GM21723 (cell line): ENCODE measurements around the gene DIO1.
"Not testable (repeated sequence)": the region's sequence is repeated elsewhere in the genome, so short reads cannot be mapped to it uniquely, and the experiment has no call there.

Experiments used
- ATAC-seq: cut with Tn5 transposase; IDR thresholded peaks from one replicate; pipeline ENCODE4 v1.9.1; 2021; ENCODE audit warnings: mild to moderate bottlenecking, moderate library complexity; ENCODE audit not compliant: unreplicated experiment

Gene DIO1

DNA sequence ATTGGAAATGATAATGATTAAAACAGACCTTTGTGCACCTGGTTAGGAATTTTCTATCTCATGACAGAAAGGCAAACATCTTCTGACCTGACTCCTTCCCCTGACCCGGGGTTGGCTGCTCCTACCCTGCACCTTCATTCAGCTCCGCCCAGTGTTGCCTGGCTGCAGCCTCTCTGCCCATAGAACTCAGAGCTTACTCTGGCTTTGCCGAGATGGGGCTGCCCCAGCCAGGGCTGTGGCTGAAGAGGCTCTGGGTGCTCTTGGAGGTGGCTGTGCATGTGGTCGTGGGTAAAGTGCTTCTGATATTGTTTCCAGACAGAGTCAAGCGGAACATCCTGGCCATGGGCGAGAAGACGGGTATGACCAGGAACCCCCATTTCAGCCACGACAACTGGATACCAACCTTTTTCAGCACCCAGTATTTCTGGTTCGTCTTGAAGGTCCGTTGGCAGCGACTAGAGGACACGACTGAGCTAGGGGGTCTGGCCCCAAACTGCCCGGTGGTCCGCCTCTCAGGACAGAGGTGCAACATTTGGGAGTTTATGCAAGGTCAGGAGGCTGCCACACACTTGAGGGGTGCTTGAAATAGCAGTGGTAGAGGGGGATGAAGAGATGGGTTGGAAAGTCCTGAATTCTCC lies at the start of gene DIO1:
Gene DIO1, plus strand, starts transcription at position 189 of the 638 bp plus-strand sequence. Its CDS starts 24 bp downstream, at position 213.
- no peak for ATAC-seq

DNA sequence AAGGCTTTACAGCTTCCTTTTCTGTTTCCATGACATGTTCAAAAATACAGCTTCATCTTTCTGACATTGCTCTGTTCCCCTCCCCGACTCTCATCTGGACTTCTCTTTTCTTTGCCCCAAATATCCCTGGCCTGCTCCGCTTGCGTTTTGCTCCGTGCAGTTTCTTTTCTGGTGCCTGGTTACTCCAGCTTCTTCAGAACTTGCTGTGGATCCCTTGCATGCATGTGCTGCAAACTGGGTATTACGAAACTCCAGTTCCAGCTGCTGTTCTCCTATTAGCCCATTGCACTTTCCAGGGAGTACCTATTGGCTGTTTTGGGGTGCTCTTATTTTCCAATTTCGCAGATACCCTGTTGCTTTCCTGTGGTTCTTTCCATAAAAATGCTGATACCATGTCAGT lies 46.0 kb upstream of the DIO1 start:
- ATAC-seq = no peak

DNA sequence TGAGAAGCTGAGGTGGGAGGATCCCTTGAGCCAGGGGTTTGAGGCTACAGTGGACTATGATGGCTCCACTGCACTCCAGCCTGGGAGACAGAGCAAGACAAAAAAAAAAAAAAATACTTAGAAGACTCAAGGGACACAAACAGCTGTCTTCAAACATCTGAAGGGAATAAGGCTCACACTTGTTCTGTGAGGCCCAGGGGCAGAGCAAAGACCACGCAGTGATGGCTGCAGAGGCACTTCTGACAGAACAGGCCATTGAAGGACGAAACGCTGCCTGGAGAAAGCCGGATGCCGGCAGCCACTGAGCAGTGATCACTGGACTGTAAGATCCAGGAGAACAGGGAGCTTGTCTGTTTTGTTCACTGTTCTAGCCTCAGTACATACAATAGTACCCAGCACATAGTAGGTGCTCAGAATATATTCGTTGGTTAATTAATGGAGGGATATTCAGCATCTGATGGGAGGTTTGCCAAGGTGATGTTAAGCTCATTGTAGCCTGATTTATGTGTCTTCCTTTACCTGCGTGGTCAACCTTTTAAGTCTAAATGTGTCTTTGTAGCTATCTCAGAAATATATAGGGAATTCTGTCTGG lies 43.8 kb upstream of the DIO1 start:
- ATAC-seq = no peak

DNA sequence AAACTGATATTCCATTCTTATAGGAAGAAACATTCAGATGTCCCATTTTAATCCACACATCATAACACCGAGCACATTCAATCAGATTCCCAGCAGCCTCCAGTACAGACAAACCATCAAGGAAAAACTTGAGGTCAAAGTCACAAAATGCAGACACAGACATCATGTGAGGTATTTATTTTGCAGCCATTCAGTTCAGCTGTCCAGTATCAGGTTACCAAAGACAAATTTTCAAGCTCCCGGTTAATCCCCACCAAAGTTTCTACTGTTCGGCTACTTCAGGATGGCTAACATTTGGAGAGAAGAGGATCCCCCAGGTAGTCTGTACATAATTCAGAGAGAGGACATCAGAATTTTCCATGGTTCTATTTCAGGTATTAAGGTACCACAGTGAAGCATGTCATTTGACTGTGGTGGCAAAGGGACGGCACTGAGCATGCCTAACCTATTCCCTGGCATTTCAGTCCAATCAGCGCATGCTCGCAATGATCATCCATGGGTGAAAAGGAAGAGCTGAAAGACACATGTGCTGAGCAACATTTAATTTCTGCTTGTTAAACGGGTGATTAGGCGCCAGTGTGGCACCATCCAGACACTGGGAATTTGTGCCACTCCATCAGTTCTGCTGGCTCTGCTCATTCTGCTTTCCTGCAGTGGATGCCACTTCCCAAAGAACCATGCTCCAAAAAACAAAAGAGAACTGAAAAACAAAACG lies 42.3 kb upstream of the DIO1 start:
- ATAC-seq = no peak

DNA sequence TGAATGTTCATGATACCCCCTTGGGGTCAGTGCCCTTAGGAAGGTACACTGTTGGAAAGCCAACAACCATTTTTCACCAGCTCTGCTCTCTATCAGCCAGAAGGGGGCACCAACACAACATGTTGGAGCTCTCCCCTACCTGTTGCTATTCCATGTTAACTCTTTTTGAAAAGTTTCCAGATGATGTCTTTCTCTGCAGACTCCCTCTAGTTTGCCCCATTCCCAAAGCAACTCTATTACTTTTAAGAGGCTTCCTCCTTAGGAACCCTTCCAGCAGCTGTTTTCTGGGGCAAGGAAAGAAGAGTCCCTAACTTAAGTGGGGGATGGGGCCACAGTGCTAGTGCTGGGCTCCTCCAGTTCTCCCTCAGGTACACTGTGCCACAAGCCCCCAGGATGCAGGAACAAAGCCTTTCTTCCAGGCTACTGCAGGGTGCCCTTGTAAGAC lies 33.0 kb upstream of the DIO1 start:
- ATAC-seq = peak; percentile 59

DNA sequence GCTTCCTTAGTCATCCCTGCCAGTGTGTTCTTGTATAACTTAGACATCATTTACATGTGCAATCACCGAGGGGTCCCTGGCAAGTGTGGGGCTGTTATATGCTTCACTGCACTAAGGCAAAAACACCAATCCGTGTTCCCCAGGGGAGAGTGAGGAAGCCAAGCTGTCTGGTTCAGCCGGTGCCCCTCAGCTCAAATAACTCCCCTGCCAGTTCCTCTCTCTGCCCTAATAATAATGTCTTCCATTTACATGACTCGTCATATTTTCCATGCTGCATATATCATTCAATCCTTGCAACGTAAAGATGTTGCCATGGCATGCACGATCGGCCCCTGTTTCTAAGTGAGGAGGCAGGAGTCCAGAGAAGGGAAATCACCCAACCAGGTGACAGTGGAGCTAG lies 31.5 kb upstream of the DIO1 start:
- ATAC-seq = no peak

DNA sequence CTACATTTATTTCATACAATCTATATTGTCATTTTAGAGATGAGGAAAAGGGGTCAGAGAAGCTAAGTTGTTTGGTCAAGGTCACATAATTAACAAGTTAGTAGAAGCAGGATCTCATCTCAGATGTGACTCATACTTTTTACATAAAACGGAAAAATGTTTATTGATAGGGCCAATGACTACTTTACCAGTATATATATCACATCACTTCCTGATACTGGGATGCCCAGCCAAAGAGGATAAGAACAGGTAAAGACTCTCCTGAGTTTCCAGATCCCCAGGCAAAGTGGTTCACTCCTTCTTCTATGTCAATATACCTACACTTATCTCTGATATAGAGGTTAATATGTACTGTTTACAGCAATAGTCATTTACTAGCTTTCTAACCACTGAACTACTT lies 25.4 kb upstream of the DIO1 start:
- ATAC-seq = no peak

DNA sequence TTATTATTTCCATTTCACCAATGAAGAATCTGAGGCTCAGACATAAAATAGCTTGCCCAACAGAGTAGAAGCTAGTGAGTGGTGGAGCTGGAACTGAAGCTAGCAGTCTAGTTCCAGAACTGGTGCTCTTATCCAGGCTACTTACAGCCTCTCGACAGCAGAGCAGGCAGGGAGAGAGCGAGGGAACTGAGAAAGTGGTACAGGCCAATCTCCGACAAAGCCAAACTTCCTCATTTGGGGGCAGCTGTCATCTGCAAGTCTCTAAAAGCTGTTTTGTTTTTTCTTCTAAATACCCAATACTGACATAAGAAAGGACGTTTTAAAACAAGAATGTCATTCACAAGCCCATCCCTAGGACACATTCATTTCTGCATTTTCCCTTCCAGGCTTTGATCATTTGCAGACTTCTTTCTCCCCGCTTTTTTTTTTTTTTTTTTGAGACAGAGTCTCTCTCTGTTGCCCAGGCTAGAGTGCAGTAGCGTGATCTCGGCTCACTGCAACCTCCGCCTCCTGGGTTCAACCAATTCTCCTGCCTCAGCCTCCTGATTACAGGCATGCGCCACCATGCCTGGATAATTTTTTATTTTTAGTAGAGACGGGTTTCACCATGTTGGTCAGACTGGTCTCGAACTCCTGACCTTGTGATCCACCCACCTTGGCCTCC lies 24.4 kb upstream of the DIO1 start:
- no peak for ATAC-seq

DNA sequence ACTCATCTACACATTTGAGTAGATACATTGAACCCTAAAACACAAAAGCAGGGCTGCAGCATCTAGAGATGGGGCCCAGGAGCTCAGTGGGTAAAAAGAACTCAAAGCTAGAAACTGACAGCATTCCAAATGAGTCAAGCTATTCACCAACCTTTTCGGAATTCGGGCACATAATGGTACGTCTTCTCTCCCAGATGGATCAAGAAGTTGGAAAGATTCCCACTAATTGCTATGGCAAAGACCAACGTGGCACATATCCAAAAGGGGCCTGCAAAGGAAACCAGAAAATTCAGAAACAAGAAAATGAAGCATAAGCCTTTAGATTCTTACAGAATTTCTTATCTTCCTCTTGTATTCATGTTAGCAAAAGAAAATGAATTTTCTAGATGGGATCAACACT lies 22.8 kb upstream of the DIO1 start:
- no peak for ATAC-seq

DNA sequence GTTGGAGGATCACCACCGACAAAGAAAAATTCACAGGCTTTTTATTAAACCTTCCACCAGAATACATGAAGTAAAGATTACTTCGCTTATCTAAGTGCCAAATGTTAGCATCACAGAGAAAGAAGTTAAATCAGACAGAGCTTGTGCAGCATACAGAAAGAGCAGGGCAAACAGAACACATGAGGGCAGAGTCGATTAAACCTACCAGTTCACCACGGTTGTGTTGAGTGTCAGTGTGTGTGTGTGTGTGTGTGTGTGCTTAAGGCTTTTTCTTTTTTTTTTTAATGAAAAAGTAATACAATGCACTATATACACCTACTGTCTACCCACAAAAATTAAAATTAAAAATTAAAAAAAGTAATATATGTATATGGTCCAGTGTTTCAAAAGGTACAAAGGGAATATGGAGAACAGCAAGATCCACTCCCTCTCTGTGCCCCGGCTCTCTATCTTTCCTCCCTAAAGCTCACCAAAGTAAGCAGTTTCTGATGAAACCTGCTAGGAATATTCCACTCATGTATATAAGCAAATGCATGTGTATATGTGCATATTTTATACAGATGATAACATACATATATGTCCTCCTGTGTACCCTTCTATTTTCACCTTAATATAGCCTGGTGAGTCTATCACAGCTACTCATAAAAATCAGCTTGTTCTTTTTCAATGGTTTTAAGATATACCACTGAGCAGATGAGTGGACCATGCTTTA lies 22.1 kb upstream of the DIO1 start:
- ATAC-seq = no peak

DNA sequence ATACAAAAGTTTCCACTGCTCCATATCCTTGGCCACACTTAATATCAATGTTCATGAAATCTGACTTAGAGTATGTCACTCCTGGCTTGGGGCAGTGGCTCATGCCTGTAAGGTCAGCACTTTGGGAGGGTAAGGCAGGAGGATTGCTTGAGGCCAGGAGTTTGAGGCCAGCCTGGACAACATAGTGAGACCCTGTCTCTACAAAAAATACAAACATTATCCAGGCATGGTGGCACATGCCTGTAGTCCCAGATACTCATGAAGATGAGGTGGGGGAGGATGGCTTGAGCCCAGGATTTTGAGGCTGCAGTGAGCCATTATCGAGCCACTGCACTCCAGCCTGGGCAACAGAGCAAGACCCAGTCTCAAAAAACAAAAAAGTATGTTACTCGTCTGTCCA lies 18.8 kb upstream of the DIO1 start:
- ATAC-seq = not testable (repeated sequence)

DNA sequence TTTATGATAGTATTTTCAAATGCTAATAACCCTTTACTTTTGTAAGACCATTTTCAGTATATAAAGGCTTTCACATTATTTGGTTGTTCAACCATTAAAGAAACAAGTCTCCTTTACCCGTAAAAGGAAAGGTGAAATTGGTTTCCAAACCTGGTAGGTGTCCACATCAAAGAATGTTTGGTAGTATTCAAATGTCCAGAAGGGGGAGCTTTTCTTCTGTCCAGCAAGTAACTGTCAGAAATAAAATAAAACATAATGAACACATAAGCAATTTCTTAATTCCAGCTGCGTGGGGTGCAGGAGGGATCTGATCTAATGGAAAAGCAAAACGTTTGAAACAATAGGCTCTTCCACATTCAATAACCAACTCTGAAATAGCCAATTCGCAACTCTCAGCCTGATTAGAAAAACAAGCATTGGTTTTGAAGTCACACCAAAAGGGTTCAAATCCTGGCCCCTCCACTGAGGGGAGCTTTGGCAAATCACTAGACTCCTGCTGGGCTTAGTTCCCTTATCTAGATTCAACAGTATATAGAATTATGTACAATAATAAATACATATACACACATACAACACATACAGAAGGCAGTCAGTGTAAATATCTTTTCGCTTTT lies 15.4 kb upstream of the DIO1 start:
- ATAC-seq = no peak

DNA sequence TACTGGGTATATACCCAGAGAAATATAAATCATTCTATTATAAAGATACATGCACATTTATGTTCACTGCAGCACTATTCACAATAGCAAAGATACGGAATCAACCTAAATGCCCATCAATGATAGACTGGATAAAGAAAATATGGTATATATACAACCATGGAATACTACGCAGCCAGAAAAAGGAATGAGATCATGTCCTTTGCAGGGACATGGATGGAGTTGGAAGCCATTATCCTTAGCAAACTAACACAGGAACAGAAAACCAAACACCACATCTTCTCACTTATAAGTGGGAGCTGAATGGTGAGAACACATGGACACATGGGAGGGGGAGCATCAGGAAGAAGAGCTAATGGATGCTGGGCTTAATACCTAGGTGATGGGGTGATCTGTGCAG lies 12.1 kb upstream of the DIO1 start:
- not testable (repeated sequence) for ATAC-seq

DNA sequence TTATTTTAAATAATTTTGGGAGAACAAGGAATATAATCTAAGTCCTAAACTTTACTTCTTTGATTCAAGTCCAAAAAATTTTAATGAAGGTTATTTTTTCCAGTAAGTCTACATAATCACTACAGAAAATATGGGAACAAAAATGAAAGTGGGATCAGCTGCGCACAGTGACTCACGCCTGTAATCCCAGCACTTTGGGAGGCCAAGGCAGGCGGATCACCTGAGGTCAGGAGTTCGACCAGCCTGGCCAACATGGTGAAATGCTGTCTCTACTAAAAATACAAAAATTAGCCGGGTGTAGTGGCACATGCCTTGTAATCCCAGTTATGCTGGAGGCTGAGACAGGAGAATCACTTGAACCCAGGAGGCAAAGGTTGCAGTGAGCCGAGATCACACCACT lies 10.4 kb upstream of the DIO1 start:
- not testable (repeated sequence) for ATAC-seq

DNA sequence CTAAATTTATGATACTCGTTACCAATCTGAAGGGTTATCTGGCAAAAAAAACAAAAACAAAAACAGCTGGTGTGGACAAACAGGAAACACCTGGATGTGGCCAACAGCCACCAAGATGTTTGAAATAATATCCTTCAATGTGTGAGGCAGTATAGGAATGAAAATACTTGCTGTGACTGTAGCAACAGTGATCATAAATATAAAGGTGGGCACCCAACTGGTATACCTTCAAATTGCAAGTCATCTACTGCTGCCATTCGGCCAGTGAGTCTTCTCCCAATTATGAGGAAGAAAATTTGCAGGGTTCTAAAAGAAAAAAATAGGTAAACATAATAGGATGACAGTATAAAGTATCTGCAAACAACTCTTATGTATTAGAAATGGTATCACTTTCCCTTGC lies 5.3 kb upstream of the DIO1 start:
- ATAC-seq = no peak

DNA sequence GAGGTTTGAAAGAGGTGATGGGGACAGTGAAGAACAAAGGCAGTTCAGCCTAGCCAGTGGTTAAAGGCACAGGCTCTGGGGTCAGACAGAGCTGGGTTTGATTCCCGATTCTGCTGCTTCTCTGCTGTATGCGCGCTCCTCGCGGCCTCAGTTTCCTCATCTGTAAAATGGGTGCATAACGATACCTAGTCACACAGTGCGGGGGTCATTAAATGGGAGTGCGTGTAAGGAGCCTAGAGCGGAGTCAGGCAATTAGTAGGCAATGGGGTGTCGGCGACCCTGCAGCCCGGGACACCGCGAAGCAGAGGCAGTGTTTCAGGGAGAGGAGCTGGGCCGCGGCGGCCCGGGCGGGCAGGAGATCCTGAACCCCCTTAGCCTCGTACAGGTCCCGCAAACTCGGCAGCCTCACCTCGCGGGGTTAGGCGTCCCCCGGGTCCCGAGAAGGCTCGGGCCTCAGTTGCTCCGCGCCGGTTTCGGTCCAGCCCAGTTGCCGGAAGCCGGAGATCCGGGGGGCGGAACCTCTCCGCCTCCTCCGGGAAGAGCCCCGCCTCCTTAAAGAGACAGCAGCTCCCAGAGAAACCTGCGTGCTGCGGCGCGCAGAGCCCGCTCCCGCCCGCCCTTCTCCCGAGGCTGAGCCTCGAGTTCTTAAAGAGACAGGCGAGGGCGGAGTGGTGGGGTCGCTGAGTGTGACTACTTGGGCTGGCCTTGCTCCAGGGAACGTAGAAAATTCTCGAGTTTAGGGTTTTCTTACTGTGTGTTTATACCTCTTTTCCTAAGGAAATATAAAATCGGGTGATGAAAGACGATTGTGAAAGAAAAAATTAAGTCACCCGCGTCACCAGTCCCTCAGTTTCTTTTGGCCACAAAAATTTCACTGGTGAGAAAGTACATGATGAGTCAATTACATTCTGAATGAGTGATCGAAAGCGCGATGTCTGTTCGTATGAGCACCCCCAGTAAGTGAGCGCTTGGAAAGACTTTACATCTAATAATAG lies 4.4 kb upstream of the DIO1 start, which contains the start of gene YIPF1:
Gene YIPF1, minus strand, starts transcription at position 494 of the 995 bp plus-strand sequence. CDS start 860 bp downstream, outside the sequence.
- peak; percentile 93 for ATAC-seq

DNA sequence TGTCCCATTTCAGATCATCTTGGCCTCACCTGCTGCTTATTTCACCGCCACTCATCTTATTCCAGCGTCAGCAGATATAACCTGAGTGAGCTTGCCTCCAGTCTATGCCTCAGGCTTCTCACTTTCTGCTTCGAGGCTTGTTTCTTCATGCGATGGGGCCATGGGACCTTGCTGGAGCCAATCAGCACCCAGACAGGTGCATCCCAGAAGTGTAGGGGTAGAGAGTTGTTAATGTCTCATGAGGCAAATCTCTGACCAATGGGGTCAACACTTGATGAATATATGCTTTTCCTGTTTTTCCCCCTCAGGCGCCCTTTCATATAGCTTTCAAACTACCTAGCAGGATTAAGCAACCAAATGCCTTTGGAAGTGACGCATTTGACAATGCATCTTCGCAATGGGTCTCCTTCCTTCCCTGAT lies 3.5 kb upstream of the DIO1 start:
- ATAC-seq = no peak

DNA sequence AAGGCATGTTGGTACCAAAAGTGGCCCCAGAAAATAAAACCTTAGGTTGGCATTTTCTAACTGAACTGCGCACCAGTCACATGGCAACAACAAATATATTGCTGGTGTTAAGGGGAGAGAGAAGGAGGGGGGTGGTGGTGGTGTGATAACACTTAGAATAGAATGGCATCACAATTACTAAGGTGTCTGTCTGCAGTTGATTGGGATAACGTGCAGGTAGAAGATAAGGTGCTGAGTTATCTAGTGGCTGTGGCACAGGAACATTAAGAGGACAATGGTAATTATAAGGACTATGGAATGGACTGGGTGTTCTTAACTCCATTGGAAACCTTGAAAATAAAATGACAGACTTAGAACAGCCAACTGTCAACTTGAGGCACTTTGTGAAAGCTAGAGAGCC lies 3.0 kb upstream of the DIO1 start:
- no peak for ATAC-seq

DNA sequence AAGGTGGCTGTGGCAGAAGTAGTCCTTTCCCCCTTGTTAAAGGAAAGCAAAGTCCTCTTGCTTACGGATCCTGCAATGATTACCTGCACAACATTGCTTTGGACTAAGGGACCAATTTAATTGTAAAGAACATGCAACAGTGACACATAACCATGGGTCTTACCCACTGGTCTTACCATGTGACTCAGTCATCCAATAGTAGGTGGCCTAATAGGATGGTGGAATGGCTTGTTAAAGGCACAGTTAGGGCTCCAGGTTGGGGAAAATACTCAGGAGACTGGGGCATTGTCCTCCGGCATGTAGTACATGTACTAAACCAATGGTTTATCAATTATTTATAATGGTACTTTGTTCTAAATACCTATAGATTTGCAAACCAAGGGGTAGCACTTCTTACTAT lies 2.3 kb upstream of the DIO1 start:
- no peak for ATAC-seq
